Umbilical cord (tissue), 2 donors: ENCODE results near the gene TNF. TPM values are rescaled to one million over a fixed set of nuclear protein-coding genes. Genes with fewer than 3 reads are reported as not detected.

Experiments
- DNase-seq: peaks from one replicate; pipeline ENCODE4 v3.0.0-alpha.2; 2015; ENCODE audit warnings: low spot score
- total RNA-seq: library from RNA; depleted of rRNA; stranded (reverse); fragments of >200 nt; gene quantifications from one replicate; pipeline ENCODE4 v1.2.3, GENCODE V29; 2014; ENCODE audit warnings: low replicate concordance; ENCODE audit not compliant: insufficient read depth

TNF gene
- total RNA-seq, 1 donor from 2014 or later, result 1.4 TPM

DNA sequence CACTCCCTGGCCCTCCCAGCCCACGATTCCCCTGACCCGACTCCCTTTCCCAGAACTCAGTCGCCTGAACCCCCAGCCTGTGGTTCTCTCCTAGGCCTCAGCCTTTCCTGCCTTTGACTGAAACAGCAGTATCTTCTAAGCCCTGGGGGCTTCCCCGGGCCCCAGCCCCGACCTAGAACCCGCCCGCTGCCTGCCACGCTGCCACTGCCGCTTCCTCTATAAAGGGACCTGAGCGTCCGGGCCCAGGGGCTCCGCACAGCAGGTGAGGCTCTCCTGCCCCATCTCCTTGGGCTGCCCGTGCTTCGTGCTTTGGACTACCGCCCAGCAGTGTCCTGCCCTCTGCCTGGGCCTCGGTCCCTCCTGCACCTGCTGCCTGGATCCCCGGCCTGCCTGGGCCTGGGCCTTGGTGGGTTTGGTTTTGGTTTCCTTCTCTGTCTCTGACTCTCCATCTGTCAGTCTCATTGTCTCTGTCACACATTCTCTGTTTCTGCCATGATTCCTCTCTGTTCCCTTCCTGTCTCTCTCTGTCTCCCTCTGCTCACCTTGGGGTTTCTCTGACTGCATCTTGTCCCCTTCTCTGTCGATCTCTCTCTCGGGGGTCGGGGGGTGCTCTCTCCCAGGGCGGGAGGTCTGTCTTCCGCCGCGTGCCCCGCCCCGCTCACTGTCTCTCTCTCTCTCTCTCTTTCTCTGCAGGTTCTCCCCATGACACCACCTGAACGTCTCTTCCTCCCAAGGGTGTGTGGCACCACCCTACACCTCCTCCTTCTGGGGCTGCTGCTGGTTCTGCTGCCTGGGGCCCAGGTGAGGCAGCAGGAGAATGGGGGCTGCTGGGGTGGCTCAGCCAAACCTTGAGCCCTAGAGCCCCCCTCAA lies 3.1 kb upstream of the TNF start, which contains the start of gene LTA:
TSS of gene LTA (plus strand) at position 249 of the 871 bp plus-strand sequence. CDS start at position 703, 454 bp downstream.
- no peak for DNase-seq

DNA sequence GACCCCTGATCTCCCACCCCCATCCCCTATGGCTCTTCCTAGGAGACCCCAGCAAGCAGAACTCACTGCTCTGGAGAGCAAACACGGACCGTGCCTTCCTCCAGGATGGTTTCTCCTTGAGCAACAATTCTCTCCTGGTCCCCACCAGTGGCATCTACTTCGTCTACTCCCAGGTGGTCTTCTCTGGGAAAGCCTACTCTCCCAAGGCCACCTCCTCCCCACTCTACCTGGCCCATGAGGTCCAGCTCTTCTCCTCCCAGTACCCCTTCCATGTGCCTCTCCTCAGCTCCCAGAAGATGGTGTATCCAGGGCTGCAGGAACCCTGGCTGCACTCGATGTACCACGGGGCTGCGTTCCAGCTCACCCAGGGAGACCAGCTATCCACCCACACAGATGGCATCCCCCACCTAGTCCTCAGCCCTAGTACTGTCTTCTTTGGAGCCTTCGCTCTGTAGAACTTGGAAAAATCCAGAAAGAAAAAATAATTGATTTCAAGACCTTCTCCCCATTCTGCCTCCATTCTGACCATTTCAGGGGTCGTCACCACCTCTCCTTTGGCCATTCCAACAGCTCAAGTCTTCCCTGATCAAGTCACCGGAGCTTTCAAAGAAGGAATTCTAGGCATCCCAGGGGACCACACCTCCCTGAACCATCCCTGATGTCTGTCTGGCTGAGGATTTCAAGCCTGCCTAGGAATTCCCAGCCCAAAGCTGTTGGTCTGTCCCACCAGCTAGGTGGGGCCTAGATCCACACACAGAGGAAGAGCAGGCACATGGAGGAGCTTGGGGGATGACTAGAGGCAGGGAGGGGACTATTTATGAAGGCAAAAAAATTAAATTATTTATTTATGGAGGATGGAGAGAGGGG lies 1.9 kb upstream of the TNF start:
- DNase-seq, result no peak

DNA sequence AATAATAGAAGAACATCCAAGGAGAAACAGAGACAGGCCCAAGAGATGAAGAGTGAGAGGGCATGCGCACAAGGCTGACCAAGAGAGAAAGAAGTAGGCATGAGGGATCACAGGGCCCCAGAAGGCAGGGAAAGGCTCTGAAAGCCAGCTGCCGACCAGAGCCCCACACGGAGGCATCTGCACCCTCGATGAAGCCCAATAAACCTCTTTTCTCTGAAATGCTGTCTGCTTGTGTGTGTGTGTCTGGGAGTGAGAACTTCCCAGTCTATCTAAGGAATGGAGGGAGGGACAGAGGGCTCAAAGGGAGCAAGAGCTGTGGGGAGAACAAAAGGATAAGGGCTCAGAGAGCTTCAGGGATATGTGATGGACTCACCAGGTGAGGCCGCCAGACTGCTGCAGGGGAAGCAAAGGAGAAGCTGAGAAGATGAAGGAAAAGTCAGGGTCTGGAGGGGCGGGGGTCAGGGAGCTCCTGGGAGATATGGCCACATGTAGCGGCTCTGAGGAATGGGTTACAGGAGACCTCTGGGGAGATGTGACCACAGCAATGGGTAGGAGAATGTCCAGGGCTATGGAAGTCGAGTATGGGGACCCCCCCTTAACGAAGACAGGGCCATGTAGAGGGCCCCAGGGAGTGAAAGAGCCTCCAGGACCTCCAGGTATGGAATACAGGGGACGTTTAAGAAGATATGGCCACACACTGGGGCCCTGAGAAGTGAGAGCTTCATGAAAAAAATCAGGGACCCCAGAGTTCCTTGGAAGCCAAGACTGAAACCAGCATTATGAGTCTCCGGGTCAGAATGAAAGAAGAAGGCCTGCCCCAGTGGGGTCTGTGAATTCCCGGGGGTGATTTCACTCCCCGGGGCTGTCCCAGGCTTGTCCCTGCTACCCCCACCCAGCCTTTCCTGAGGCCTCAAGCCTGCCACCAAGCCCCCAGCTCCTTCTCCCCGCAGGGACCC lies 981 bp upstream of the TNF start:
- no peak for DNase-seq

DNA sequence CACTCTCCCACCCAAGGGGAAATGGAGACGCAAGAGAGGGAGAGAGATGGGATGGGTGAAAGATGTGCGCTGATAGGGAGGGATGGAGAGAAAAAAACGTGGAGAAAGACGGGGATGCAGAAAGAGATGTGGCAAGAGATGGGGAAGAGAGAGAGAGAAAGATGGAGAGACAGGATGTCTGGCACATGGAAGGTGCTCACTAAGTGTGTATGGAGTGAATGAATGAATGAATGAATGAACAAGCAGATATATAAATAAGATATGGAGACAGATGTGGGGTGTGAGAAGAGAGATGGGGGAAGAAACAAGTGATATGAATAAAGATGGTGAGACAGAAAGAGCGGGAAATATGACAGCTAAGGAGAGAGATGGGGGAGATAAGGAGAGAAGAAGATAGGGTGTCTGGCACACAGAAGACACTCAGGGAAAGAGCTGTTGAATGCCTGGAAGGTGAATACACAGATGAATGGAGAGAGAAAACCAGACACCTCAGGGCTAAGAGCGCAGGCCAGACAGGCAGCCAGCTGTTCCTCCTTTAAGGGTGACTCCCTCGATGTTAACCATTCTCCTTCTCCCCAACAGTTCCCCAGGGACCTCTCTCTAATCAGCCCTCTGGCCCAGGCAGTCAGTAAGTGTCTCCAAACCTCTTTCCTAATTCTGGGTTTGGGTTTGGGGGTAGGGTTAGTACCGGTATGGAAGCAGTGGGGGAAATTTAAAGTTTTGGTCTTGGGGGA lies 754 bp downstream of the TNF start:
- no peak for DNase-seq

DNA sequence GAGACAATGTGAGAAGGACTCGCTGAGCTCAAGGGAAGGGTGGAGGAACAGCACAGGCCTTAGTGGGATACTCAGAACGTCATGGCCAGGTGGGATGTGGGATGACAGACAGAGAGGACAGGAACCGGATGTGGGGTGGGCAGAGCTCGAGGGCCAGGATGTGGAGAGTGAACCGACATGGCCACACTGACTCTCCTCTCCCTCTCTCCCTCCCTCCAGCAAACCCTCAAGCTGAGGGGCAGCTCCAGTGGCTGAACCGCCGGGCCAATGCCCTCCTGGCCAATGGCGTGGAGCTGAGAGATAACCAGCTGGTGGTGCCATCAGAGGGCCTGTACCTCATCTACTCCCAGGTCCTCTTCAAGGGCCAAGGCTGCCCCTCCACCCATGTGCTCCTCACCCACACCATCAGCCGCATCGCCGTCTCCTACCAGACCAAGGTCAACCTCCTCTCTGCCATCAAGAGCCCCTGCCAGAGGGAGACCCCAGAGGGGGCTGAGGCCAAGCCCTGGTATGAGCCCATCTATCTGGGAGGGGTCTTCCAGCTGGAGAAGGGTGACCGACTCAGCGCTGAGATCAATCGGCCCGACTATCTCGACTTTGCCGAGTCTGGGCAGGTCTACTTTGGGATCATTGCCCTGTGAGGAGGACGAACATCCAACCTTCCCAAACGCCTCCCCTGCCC lies 1.7 kb downstream of the TNF start:
- DNase-seq, result no peak

DNA sequence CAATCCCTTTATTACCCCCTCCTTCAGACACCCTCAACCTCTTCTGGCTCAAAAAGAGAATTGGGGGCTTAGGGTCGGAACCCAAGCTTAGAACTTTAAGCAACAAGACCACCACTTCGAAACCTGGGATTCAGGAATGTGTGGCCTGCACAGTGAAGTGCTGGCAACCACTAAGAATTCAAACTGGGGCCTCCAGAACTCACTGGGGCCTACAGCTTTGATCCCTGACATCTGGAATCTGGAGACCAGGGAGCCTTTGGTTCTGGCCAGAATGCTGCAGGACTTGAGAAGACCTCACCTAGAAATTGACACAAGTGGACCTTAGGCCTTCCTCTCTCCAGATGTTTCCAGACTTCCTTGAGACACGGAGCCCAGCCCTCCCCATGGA lies 2.2 kb downstream of the TNF start:
- DNase-seq, result no peak

DNA sequence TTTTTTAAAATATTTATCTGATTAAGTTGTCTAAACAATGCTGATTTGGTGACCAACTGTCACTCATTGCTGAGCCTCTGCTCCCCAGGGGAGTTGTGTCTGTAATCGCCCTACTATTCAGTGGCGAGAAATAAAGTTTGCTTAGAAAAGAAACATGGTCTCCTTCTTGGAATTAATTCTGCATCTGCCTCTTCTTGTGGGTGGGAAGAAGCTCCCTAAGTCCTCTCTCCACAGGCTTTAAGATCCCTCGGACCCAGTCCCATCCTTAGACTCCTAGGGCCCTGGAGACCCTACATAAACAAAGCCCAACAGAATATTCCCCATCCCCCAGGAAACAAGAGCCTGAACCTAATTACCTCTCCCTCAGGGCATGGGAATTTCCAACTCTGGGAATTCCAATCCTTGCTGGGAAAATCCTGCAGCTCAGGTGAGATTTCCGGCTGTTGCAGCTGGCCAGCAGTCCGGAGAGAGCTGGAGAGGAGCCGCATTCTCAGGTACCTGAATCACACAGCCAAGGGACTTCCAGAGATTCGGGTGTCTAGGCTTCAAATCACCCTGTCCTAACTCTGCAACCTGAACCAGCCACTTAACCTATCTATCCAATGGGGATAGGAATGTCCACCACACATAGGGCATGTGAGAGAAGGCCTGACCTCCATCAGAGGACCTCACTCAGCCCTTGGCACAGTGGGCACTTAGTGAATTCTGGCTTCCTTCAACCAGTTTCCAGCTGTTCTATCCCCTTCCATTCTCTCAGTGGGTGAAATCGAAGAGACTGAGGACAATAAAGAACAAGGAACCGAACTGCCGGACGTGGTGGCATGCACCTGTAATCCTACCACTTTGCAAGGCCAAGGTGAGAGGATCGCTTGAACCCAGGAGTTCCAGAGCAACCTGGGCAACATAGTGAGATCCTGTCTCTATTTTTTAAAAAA lies 3.1 kb downstream of the TNF start:
- no peak for DNase-seq

DNA sequence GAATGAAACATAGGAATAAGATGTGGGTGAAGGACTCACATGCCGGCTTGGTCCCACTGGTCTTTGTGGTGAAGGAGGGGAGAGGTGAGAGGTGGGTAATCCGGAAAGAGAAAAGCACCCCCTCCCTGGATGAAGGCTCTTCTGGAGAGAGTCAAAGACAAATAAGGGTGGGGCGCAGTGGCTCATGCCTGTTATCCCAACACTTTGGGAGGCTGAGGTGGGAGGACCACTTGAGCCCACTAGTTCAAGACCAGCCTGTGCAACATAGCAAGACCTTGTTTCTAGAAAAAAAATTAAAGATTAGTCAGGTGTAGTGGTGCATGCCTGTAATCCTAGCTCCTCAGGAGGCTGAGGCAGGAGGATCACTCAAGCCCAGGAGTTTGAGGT lies 3.7 kb downstream of the TNF start:
- no peak for DNase-seq

DNA sequence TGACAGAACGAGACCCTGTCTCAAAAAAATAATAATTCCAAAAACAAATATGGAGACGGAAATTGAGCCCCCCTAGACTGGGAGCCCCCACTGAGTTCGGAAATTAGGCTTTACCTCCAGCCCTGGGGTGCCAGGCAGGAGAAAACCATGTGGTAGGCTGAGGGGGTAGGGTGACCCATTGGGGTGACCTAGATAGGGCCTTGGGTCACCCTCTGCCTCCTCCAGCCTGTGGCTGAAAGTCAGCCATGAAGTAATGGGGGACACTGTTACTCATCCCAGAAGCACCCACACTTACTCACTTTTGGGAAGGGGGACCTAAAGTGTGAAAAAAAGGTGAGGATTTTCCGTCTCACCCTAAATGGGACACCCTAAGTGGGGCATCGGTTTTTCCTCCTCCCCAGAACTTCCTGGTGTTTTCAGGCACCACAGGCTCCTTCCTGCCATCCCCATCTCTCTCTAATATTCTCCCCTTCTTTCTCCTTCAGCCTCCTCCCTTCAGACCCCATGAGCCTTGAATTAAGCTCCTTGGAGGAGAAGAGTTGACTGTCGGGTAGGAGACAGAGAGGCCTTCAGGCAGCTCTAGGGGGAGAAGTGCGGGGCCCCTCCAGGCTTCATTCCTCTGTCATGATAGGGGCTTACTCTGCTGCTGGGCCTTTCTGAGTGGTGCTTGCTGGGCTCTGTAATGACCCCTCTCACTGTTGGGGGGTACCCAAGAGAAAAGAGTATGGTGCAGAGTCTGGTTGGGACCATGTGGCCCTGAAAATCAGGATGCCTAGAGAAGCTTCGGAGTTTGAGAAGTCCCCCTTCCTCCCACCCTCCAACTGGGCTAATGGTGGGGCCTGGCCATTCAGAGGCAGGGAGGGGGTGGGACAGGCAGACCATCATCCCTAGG lies 4.4 kb downstream of the TNF start:
- no peak for DNase-seq

DNA sequence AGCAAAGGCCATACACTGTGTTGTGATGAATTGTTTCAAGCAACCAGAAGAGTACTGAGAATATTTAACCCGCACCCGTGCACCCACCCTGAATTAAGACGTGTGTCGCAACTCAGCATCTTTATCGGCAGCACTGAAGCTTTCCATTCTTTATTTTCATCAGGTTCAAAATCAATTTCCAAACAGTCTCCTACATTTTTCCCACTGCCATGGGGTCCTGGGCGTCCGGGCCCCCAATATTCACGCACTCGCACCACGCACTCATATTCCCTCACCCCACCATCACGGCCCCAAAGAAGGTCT lies 5.0 kb downstream of the TNF start:
- no peak for DNase-seq

DNA sequence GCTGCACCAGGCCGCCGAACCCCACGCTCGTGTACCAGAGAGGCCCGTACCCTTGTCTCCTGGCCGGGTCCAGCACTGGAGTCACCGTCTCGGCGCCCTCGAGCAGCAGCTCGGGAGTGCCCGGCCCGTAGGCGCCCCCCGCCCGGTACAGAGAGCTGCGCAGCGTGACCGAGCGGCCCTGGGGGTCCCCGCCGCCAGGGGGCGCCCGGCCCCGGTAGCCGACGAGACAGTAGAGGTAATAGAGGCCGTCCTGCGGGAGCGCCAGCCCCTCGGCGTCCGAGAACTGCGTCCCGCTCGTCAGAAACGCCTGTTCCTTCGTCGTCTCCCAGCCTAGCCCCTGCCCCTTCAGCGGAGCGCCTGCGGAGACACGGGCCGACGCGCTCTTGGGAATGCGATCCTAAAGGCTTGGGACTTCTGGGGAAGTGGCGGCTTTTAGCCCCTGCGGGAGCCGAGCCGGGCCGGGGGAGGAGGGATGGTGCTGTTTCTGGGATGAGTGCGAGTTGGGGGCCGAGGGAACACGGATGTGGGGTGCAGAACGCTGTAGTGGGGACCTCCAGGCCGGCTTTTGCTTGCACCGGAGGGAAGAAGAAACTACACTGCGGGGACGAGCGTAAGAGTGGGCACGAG lies 5.6 kb downstream of the TNF start:
- peak; percentile 85 for DNase-seq

DNA sequence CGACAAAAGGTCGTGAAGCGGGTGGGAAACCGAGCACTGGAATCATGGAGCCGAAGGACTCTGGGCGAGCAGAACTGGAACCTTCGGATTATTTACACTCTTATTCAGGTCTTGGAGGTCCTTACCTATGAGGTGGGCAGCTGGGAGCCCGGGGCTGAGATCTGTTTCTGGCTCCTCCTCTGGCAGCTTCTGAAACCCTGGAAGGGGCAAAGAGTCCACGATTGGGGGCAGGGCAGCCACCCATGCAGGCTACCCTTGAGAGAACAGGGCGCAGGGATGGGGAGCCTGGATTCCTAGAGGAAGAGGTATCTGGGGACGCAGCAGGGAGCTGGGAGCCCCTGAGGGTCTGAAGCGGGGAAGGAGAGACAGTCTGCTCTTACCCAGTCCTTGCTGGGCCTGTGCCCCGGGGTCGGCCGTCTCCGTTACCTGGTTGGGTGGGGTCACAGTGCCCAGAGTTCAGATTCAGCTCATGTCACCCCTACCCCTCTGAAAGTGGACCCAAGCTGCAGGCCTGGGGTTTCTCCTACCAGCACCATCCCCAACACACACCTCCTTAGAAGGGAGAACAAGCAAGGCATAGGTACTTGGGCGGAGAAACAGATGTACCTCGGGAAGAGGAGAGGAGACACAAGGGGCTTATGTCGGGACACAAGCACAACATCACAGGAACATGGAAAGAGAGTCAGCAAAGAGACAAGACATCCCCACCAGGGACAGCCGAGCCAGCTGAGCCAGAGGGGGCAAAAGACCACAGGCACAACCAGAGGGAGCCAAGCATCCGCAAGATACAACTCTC lies 6.3 kb downstream of the TNF start:
- no peak for DNase-seq

DNA sequence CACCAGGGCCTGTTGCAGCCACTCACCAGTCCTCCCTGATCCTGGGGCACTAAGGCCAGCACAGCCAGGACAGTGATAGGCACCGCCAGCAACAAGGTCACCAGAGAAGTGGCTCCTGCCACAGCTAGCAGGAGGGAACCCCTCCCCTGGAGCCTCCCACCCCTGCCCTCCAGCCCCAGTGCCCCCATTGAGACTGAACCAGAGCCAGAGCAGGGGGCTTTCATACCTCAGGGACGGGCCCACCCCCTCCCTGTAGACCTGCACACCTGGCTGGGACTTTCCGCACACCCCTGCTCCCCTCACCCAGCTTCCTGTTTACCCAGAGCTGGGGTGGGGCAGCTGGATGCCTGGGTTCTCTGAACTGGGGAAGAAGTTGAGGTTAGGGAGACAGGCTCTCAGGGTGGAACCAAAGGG lies 6.9 kb downstream of the TNF start, which contains the start of gene LTB:
TSS of gene LTB (minus strand) at position 195 of the 414 bp plus-strand sequence. CDS start at position 188, 7 bp downstream.
- no peak for DNase-seq

DNA sequence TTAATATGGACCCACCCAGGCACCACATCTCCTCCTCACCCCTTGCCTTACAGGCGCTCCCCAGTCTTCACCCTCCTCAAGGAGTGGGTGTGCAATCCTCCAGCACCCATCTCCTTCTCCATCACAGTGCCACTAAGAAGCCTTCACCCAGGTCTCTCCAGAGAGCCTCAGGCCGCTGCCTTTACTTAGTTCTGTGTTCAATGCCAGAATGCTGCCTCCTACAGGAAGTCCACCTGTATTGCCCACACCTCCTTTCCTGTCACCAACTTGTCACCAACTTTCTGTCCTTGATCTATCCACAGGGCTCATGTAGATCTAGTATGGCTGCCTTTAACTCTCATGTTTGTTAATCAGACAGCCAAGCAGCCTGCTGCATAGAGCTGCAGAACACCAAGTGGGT lies 10.1 kb downstream of the TNF start:
- DNase-seq, result no peak

DNA sequence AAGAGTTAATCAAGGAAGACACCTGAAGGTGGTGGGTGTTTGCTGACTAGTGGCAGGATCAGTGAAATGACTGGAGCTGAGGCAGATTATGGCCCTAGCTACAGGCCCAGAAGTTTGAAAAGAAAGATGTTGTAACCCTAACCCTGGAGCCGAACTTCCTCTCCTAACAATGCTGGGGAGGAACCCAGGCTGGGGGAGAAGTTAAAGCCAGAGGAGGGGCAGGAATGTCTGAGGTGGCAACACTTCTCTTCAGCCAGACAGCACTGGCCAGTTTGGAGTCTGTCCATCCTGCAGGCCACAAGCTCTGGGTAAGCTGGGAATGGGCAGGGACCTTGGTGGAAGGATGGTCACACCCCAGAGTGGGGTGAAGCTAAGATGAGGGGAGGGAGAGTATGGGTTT lies 10.6 kb downstream of the TNF start, which contains the start of gene LST1:
TSS of gene LST1 (plus strand) at position 270 of the 400 bp plus-strand sequence. CDS start 1,023 bp downstream, outside the sequence.
- peak; percentile 24 for DNase-seq

DNA sequence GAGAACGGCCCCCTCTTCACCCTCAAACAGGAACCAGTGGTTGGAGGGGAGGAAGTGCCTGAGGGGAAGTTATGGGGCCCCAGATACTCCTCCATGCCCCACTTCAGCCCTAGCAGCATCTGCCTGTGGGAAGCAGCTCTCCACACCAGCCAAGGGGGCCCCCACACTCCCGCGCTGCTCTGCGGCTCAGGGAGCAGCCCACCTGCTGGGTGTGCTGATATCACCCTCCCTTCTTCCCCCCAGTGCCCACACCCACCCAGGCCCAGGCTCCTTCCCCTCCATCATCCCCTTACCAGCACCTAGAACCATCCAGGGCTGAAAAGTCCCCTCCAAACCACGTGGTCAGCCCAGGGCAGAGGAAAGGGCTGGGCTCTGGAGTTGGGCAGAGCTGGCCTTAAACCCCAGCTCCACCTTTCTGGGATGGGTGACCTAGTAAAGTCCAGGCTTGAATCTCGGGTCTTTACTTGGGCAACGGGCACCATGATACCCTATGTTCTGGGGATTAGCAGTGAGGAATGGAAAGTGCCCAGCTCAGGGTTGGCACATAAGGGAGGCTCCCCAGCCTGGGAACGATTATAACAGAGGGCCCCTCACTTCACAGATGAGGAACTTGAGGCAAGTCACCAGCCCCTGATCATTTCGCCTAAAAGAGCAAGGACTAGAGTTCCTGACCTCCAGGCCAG lies 11.4 kb downstream of the TNF start:
- DNase-seq, result no peak
